ENCODE data around the gene RGMB. TPM values are rescaled to one million over a fixed set of nuclear protein-coding genes. Genes with fewer than 3 reads are reported as not detected.
"Not testable (repeated sequence)": the region's sequence is repeated elsewhere in the genome, so short reads cannot be mapped to it uniquely, and the experiment has no call there.

RGMB gene
- total RNA-seq, 1 donor from 2014 or later: 24.4 TPM

DNA sequence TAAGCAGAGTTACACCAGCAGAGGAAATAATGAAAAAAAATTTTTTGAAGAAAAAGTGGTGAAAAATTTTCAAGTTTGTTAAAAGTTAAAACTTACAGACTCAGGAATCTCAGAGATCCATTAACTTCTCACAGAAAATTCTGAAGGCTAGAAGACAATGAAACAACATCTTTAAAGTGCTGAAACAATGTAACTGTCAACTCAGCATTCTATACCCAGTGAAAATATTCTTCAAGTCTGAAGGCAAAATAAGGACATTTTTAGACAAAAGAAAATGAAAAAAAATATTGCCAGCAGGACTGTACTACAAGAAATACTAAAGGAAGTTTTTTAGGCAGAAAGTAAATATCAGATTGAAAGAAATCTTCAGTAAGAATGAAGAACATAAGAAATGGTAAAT is 36.7 kb upstream of the RGMB start:
- Mint-ChIP-seq H3K27me3 (no peaks in the 10 kb centered on the region), H3K4me3 (ENCODE audit: low read depth) (no peak overlapping the region), H3K4me1 (ENCODE audit: low read depth) (no peaks in the 10 kb centered on the region), H3K9me3 (ENCODE audit: low read depth) (peaks cover 10% of the 10 kb centered on the region), H3K36me3 (ENCODE audit: insufficient read depth) (peaks cover 2% of the 10 kb centered on the region), H3K27ac (no peak overlapping the region)
- TF ChIP-seq, protein P1, sequence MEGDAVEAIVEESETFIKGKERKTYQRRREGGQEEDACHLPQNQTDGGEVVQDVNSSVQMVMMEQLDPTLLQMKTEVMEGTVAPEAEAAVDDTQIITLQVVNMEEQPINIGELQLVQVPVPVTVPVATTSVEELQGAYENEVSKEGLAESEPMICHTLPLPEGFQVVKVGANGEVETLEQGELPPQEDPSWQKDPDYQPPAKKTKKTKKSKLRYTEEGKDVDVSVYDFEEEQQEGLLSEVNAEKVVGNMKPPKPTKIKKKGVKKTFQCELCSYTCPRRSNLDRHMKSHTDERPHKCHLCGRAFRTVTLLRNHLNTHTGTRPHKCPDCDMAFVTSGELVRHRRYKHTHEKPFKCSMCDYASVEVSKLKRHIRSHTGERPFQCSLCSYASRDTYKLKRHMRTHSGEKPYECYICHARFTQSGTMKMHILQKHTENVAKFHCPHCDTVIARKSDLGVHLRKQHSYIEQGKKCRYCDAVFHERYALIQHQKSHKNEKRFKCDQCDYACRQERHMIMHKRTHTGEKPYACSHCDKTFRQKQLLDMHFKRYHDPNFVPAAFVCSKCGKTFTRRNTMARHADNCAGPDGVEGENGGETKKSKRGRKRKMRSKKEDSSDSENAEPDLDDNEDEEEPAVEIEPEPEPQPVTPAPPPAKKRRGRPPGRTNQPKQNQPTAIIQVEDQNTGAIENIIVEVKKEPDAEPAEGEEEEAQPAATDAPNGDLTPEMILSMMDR (IDR thresholded peaks at IDR 0.05; ENCODE audit: unreplicated experiment): no peak
- DNase-seq (ENCODE audit: low spot score, unreplicated experiment): no peak

DNA sequence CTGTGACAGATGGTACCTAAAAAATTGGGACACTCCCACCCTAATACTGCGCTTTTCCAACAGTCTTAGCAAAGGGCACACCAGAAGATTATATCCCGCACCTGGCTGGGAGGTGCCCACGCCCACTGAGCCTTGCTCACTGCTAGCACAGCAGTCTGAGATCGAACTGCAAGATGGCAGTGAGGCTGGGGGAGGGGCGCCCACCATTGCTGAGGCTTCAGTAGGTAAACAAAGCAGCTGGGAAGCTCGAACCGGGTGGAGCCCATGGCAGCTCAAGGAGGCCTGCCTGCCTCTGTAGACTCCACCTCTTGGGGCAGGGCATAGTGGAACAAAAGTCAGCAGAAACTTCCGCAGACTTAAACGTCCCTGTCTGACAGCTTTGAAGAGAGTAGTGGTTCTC is 36.0 kb upstream of the RGMB start:
- H3K4me3 Mint-ChIP-seq (ENCODE audit: low read depth); H3K27me3 Mint-ChIP-seq; H3K27ac Mint-ChIP-seq; H3K4me1 Mint-ChIP-seq (ENCODE audit: low read depth); H3K36me3 Mint-ChIP-seq (ENCODE audit: insufficient read depth); DNase-seq (ENCODE audit: low spot score, unreplicated experiment): not testable (repeated sequence)
- H3K9me3 Mint-ChIP-seq (ENCODE audit: low read depth): peaks cover 10% of the 10 kb centered on the region

DNA sequence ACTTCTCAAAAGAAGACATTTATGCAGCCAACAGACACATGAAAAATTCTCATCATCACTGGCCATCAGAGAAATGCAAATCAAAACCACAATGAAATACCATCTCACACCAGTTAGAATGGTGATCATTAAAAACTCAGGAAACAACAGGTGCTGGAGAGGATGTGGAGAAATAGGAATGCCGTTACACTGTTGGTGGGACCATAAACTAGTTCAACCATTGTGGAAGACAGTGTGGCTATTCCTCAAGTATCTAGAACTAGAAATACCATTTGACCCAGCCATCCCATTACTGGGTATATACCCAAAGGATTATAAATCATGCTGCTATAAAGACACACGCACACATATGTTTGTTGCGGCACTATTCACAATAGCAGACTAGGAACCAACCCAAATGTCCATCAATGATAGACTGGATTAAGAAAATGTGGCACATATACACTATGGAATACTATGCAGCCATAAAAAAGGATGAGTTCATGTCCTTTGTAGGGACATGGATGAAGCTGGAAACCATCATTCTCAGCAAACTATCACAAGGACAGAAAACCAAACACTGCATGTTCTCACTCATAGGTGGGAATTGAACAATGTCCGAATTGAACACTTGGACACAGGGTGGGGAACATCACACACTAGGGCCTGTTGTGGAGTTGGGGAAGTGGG is 34.8 kb upstream of the RGMB start:
- peaks cover 10% of the 10 kb centered on the region for H3K9me3 Mint-ChIP-seq (ENCODE audit: low read depth)
- H3K36me3 Mint-ChIP-seq (ENCODE audit: insufficient read depth); DNase-seq (ENCODE audit: low spot score, unreplicated experiment); H3K4me1 Mint-ChIP-seq (ENCODE audit: low read depth); H3K27me3 Mint-ChIP-seq; H3K4me3 Mint-ChIP-seq (ENCODE audit: low read depth); H3K27ac Mint-ChIP-seq: not testable (repeated sequence)

DNA sequence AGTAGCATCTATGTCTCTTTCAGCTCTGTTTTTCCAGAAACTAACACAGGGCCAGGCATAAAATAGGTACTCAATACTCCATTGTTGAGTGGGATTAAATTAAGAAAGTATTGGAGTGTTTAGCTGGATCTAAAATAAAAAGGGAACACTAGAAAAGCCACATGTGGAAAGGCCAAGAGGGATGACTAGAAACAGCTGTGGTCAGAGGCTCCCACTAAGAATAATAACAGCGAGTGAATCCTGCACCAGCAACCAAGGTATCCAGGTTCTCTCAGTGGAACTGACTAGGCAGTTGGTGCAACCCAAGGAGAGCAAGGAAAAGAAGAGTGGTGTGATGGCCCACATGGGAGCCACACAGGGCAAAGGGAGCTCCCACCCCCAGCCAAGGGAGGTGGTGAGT is 31.5 kb upstream of the RGMB start:
- Mint-ChIP-seq H3K27me3 (no peaks in the 10 kb centered on the region), H3K9me3 (ENCODE audit: low read depth) (peaks cover 8% of the 10 kb centered on the region), H3K4me1 (ENCODE audit: low read depth) (peaks cover 9% of the 10 kb centered on the region), H3K27ac (no peak overlapping the region), H3K36me3 (ENCODE audit: insufficient read depth) (no peaks in the 10 kb centered on the region), H3K4me3 (ENCODE audit: low read depth) (no peak overlapping the region)
- TF ChIP-seq, protein P1 (IDR thresholded peaks at IDR 0.05; ENCODE audit: unreplicated experiment): no peak
- no peak for DNase-seq (ENCODE audit: low spot score, unreplicated experiment)

DNA sequence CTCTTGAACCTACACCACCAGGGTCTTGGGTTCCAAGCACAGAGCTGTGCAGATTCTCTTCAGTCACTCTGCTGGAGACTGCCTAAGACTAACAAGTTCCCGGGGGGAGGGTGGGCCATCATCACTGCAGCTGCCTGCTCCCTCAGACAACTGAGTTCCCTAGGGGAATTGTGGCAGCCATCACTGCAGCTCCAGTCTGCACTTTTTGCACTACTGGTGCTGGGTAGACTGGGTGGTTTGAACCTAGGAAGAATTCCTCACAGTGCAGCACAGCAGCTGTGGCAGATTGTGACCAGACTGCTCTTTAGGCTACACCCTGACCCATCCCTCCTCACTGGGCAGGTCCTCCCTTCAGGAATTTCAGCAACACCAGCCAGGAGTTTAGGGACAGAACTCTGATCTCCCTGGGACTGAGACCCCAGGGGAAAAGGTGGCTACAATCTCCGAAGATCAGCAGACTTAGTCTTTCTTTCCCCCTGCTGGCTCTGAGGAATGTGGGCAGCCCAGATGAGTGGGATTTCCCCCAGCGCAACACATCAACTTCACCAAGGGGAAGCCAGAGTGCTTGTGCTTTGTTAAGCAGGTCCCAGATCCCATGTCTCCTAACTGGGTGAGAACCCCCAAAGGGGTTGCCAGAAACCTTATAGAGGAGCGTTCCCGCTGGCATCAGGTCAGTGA is 30.9 kb upstream of the RGMB start:
- Mint-ChIP-seq H3K4me1 (ENCODE audit: low read depth) (peaks cover 9% of the 10 kb centered on the region), H3K27ac (no peak overlapping the region), H3K27me3 (no peaks in the 10 kb centered on the region), H3K36me3 (ENCODE audit: insufficient read depth) (no peaks in the 10 kb centered on the region), H3K4me3 (ENCODE audit: low read depth) (no peak overlapping the region), H3K9me3 (ENCODE audit: low read depth) (peaks cover 8% of the 10 kb centered on the region)
- no peak for DNase-seq (ENCODE audit: low spot score, unreplicated experiment)
- TF ChIP-seq, protein P1 (IDR thresholded peaks at IDR 0.05; ENCODE audit: unreplicated experiment): no peak

DNA sequence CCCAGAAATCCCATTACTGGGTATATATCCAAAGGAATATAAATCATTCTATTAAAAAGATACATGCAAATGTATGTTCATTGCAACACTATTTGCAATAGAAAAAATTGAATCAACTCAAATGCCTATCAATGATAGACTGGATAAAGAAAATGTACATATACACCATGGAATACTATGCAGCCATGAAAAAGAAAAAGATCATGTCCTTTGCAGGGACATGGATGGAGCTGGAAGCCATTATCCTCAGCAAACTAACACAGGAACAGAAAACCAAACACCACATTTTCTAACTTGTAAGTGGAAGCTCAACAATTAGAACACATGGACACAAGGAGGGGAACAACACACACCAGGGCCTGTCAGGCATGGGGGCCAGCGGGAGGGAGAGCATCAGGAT is 25.2 kb upstream of the RGMB start:
- DNase-seq (ENCODE audit: low spot score, unreplicated experiment); H3K27me3 Mint-ChIP-seq; H3K9me3 Mint-ChIP-seq (ENCODE audit: low read depth); H3K36me3 Mint-ChIP-seq (ENCODE audit: insufficient read depth); H3K27ac Mint-ChIP-seq; H3K4me3 Mint-ChIP-seq (ENCODE audit: low read depth): not testable (repeated sequence)
- peaks cover 13% of the 10 kb centered on the region for H3K4me1 Mint-ChIP-seq (ENCODE audit: low read depth)

DNA sequence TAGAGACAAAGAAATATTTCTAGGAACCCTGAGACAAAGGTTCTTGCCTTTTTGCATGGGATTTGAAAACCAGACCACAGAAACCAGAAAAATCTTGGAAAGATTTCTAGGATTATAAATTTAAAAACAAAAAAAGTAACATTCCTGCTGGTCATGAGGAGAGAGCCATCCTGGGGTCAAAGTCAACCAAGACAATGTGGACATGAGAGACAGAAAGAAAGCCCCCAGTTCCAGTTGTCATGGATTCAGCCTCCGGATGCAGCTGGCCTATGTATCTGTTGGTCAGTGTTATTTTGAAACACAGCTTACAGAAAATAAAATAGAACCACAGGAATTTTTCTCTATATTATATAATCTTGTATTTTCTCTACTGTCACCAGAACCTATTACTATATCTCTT is 24.4 kb upstream of the RGMB start:
- no peaks in the 10 kb centered on the region for H3K36me3 Mint-ChIP-seq (ENCODE audit: insufficient read depth)
- no peak overlapping the region for H3K27ac Mint-ChIP-seq
- peaks cover 9% of the 10 kb centered on the region for H3K4me1 Mint-ChIP-seq (ENCODE audit: low read depth)
- no peak overlapping the region for H3K4me3 Mint-ChIP-seq (ENCODE audit: low read depth)
- TF ChIP-seq, protein P1 (IDR thresholded peaks at IDR 0.05; ENCODE audit: unreplicated experiment): no peak
- DNase-seq (ENCODE audit: low spot score, unreplicated experiment): no peak
- peaks cover 8% of the 10 kb centered on the region for H3K27me3 Mint-ChIP-seq
- H3K9me3 Mint-ChIP-seq (ENCODE audit: low read depth): peaks cover 4% of the 10 kb centered on the region
